ENCODE data around the gene ATP5PO.

The ATP5PO gene

GRCh38 chr21:33859373-33860102, 56.1 kb downstream of the ATP5PO start:
- Histone ChIP-seq H3K36me3 (ENCODE audit: control insufficient read depth, insufficient read depth, low read length) (no peaks in the 10 kb centered on the region), H3K4me1 (ENCODE audit: control insufficient read depth, insufficient read depth, low read length) (no peaks in the 10 kb centered on the region), H3K9me3 (ENCODE audit: control insufficient read depth, low read length) (no peaks in the 10 kb centered on the region), H3K27me3 (ENCODE audit: control insufficient read depth, insufficient read depth, low read length) (no peaks in the 10 kb centered on the region), H3K4me3 (ENCODE audit: low read length) (no peak overlapping the region), H3K9ac (ENCODE audit: low read length) (no peak overlapping the region)

GRCh38 chr21:33858667-33859372, 56.8 kb downstream of the ATP5PO start:
- Histone ChIP-seq H3K36me3 (ENCODE audit: control insufficient read depth, insufficient read depth, low read length) (no peaks in the 10 kb centered on the region), H3K27me3 (ENCODE audit: control insufficient read depth, insufficient read depth, low read length) (no peaks in the 10 kb centered on the region), H3K4me1 (ENCODE audit: control insufficient read depth, insufficient read depth, low read length) (no peaks in the 10 kb centered on the region), H3K9ac (ENCODE audit: low read length) (no peak overlapping the region), H3K9me3 (ENCODE audit: control insufficient read depth, low read length) (no peaks in the 10 kb centered on the region), H3K4me3 (ENCODE audit: low read length) (no peak overlapping the region)

GRCh38 chr21:33857846-33858666, 57.5 kb downstream of the ATP5PO start:
- H3K27me3 ChIP-seq (ENCODE audit: control insufficient read depth, insufficient read depth, low read length) = no peaks in the 10 kb centered on the region
- H3K9ac ChIP-seq (ENCODE audit: low read length) = no peak overlapping the region
- H3K36me3 ChIP-seq (ENCODE audit: control insufficient read depth, insufficient read depth, low read length) = no peaks in the 10 kb centered on the region
- H3K9me3 ChIP-seq (ENCODE audit: control insufficient read depth, low read length) = no peaks in the 10 kb centered on the region
- H3K4me1 ChIP-seq (ENCODE audit: control insufficient read depth, insufficient read depth, low read length) = no peaks in the 10 kb centered on the region
- no peak overlapping the region for H3K4me3 ChIP-seq (ENCODE audit: low read length)

- Histone ChIP-seq H3K4me3 (ENCODE audit: low read length) (no peak overlapping the region), H3K36me3 (ENCODE audit: control insufficient read depth, insufficient read depth, low read length) (no peaks in the 10 kb centered on the region), H3K4me1 (ENCODE audit: control insufficient read depth, insufficient read depth, low read length) (no peaks in the 10 kb centered on the region), H3K9ac (ENCODE audit: low read length) (no peak overlapping the region), H3K9me3 (ENCODE audit: control insufficient read depth, low read length) (no peaks in the 10 kb centered on the region), H3K27me3 (ENCODE audit: control insufficient read depth, insufficient read depth, low read length) (no peaks in the 10 kb centered on the region)
These were observed 58.6 kb downstream of the ATP5PO start for GRCh38 chr21:33856893-33857527.

- no peaks in the 10 kb centered on the region for H3K9me3 ChIP-seq (ENCODE audit: control insufficient read depth, low read length)
- H3K4me1 ChIP-seq (ENCODE audit: control insufficient read depth, insufficient read depth, low read length) = no peaks in the 10 kb centered on the region
- H3K9ac ChIP-seq (ENCODE audit: low read length) = no peak overlapping the region
- H3K4me3 ChIP-seq (ENCODE audit: low read length) = no peak overlapping the region
- no peaks in the 10 kb centered on the region for H3K27me3 ChIP-seq (ENCODE audit: control insufficient read depth, insufficient read depth, low read length)
- H3K36me3 ChIP-seq (ENCODE audit: control insufficient read depth, insufficient read depth, low read length) = no peaks in the 10 kb centered on the region
These were observed 60.4 kb downstream of the ATP5PO start for GRCh38 chr21:33855190-33855589.

- Histone ChIP-seq H3K4me3 (ENCODE audit: low read length) (no peak overlapping the region), H3K9me3 (ENCODE audit: control insufficient read depth, low read length) (no peaks in the 10 kb centered on the region), H3K27me3 (ENCODE audit: control insufficient read depth, insufficient read depth, low read length) (no peaks in the 10 kb centered on the region), H3K36me3 (ENCODE audit: control insufficient read depth, insufficient read depth, low read length) (no peaks in the 10 kb centered on the region), H3K4me1 (ENCODE audit: control insufficient read depth, insufficient read depth, low read length) (no peaks in the 10 kb centered on the region), H3K9ac (ENCODE audit: low read length) (no peak overlapping the region)
These were observed 61.0 kb downstream of the ATP5PO start for GRCh38 chr21:33854604-33855003.

Measured in mucosa of stomach (tissue), 1 donor.